Measurements from ENCODE around the gene ADM2.
"Not testable (repeated sequence)": the region's sequence is repeated elsewhere in the genome, so short reads cannot be mapped to it uniquely, and the experiment has no call there.

Gene ADM2

DNA sequence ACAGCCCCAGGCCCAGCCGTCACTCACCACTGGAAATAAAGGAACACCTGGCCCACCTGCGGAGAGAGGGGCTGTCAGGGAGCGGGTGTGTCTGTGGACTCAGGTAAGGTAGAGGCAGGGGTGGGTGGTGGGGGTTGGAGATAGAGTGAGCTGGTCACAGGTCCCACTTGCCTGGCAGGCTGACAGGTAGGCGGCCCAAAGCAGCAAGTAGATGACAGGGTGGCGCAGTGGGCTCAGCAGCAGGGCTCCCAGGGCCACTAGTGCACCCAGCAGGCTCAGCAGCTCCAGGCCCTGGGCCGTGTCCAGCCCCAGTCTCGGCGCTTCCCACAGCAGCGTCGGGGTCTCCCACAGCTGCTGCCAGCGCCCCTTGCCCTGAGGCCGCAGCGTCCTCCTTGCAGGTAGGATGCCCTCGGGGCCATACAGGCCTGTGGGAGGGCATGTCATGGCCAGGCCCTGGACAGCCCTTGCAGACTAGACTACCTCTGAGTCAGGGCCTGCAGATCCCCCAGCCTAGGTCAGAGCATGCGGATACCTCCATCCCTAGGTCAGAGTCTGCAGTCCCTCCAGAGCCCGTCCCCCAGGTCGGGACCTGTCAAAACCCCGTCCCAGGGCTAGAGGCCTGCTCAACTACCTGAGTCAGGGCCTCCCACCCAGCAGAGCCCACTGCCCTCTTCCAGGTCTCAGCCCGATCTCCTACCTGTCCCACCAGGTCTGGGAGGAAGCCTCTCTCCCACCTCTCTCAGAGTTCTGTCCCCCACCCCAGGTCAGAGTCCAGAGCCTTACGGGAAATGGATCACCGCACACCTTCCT lies 25.5 kb downstream of the ADM2 start:
- no peak for DNase-seq (ENCODE audit: low read depth in 2 of 2)

DNA sequence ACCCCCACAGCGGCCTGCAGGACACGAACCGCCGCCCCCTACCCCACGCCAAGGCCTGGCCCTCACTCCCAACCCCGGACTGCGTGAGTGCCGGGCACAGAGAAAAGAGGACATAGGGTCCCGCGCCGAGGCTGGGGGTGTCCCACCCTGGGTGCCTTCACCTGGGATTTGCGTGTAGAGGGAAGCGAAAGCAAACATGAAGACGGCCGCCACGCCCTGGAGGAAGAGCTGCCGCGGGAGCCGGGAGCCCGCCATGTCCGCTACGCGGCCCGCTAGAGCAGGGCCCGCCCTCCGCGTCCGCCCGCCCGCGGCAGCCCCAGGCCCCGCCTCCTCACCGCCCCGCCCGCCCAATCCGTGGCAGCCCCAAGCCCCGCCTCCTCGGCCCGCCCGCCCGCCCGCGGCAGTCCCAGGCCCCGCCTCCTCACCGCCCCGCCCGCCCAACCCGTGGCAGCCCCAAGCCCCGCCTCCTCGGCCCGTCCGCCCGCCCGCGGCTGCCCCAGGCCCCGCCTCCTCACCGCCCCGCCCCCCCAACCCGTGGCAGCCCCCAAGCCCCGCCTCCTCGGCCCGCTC lies 26.2 kb downstream of the ADM2 start, which contains the start of gene LMF2:
Gene LMF2 (minus strand): TSS at position 282 of the 570 bp plus-strand sequence. CDS start 27 bp downstream, at position 255.
- DNase-seq (ENCODE audit: low read depth in 2 of 2), result peak; percentile 93 to 94

DNA sequence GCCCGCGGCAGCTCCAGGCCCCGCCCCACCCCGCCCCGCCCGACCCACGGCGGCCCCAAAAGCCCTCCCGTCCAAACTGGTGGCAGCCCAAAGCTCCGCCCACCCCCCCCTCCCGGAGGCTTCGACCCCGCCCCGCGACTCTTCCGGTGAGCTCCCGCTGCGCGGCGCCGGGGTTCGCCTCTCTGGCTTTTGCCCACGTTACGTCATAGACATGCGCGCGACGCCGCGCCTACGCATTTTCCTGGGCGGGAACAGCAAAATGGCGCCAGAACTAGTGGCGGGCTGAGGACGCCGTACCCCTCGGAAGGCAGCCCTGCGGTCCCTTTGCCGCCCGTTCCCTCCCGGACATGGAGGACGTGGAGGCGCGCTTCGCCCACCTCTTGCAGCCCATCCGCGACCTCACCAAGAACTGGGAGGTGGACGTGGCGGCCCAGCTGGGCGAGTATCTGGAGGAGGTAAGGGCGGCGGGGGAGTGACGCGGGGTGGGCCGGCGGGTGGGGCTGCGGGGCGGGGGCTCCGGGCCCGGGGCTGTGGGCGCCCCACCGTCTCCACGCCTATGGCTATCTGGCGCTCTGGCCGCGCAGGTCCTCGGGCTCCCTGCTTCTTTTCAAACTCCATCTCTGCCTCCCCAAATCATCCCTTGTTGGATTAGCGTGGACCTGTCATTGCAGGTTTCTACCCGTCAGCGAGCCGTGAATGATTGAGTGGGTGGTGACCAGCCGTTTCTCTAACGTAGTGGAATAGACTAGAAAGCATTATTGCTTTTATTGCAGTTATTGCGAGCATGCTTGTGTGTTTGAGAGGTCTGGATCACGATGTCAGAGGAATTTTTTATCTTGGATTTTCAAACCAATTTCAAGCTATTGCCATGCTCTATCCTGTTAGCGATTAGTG lies 26.9 kb downstream of the ADM2 start, which contains the start of gene NCAPH2:
Gene NCAPH2 (plus strand): TSS at position 234 of the 894 bp plus-strand sequence. CDS start 114 bp downstream, at position 348.
- peak in 1 of 2 donors; percentile 97 for DNase-seq (ENCODE audit: low read depth in 2 of 2)

- no peak for DNase-seq (ENCODE audit: low read depth in 2 of 2)
Observed at GRCh38 chr22:50508897-50509296, 27.6 kb downstream of the ADM2 start.

- DNase-seq (ENCODE audit: low read depth in 2 of 2), result no peak
Observed at GRCh38 chr22:50513175-50513574, 31.8 kb downstream of the ADM2 start.

DNA sequence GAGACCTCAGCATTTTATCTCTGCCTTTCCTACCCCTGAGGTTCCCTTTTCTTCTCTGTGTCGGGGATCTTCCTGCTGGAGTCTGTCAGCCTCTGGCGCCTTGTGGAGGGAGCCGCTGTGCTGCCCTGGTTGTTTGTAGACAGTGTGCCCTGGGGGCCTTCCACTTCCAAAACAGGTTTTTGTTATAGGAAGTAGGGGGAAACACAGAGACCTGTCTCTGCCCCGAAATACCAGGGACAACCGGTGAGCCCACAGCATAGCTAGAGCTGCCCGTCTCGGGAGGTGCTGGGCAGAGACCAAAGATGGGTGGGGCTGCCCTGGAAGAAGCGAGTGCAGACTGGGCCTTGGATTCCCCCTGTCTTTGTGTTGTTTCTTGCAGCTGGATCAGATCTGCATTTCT lies 34.7 kb downstream of the ADM2 start:
- no peak for DNase-seq (ENCODE audit: low read depth in 2 of 2)

GRCh38 chr22:50516891-50517290 lies 35.5 kb downstream of the ADM2 start:
- no peak for DNase-seq (ENCODE audit: low read depth in 2 of 2)

DNA sequence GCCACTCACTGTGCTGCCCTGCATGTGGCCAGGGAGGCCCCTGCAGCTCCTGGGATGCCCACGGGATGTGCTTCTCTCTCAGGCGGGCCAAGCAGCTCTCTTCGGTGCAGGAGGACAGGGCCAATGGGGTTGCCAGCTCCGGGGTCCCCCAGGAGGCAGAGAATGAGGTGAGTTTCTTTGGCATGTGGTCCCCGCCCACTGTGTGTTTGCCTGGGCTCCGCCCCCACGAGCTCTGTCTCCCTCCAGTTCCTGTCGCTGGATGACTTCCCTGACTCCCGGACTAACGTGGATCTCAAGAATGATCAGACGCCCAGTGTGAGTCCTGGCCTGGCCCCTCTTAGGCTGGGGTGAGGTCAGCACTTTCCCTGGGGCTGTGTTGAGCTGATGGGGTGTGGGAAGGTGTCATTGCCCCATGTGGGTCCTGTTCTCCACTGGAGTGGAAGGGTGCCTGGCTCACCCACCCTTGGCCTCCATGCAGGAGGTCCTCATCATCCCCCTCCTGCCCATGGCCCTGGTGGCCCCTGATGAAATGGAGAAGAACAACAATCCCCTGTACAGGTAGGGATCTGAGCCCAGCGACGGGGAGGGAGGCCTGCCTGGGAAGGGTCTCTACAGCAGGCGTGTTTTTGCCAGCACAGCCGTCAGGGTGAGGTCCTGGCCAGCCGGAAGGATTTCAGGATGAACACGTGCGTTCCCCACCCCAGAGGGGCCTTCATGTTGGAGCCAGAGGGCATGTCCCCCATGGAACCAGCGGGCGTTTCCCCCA lies 36.3 kb downstream of the ADM2 start:
- no peak for DNase-seq (ENCODE audit: low read depth in 2 of 2)

DNA sequence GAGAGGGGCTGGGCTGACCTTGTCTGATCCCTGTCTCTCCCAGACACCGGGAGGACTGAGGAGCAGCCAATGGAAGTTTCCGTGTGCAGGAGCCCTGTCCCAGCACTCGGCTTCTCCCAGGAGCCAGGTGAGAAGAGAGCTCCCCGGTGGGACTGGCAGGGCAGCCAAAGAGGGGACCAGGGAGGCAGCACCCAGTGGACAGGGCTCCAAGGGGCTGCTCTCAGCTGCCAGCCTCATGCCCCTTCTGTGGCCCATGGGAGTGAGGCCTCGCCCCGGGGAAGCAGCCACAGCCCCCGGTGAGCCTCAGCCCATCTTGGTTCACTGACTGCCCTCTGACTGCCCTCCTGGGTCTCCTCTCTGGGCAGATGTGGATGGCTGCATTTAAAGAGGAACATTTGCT lies 37.3 kb downstream of the ADM2 start:
- no peak for DNase-seq (ENCODE audit: low read depth in 2 of 2)

DNA sequence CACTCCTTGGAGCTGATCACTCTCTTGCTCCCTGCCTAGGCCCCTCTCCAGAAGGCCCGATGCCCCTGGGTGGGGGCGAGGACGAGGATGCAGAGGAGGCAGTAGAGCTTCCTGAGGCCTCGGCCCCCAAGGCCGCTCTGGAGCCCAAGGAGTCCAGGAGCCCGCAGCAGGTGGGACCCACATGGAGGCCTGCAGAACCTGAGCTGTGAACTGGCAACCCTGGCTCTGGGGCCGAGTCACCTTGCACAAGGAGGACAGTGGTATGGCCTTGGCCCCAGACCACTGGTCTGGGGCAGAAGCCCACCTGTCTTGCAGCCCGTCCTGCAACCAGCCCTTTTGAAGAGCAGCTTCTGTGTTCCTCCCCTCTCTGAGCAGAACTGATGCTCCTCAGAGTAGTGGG lies 37.8 kb downstream of the ADM2 start:
- DNase-seq (ENCODE audit: low read depth in 2 of 2), result no peak

DNA sequence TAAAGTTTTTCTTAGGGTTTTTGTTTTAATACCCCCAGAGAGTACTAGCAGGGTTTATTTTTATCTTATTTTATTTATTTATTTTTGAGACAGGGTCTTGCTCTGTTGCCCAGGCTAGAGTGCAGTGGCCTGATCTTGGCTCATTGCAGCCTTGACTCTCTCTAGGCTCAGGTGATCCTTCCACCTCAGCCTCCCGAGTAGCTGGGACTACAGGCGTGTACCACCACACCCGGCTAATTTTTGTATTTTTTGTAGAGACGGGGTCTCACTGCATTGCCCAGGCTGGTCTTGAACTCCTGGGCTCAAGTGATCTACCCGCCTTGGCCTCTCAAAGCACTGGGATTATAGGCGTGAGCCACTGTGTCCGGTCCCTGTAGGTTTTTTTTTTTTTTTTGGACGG lies 38.8 kb downstream of the ADM2 start:
- DNase-seq (ENCODE audit: low read depth in 2 of 2), result not testable (repeated sequence)

DNA sequence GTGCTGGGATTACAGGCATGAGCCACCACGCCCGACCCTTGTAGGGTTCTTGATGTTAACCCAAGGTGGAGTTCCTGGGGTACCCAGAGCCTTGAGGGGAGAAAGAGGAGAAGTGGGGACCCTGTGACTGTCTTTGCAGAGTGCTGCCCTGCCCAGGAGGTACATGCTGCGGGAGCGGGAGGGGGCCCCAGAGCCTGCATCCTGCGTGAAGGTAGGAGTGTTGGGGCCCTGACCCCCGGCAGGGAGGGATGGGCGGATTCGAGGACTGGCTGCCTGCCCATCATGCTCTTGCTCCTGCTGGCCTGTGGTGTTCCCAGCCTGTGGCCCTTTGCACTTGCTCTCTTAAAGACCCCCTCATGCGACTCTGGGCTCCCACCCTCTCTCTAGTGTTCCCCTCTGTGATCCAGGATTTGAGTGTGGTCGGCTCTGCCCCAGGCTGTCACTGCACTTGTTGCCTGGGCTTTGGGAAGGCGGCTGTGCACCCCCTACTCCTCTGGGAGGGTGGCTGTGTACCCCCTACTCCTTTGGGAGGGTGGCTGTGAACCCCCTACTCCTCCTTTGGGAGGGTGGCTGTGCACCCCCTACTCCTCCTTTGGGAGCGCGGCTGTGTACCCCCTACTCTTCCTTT lies 39.6 kb downstream of the ADM2 start:
- no peak for DNase-seq (ENCODE audit: low read depth in 2 of 2)

DNA sequence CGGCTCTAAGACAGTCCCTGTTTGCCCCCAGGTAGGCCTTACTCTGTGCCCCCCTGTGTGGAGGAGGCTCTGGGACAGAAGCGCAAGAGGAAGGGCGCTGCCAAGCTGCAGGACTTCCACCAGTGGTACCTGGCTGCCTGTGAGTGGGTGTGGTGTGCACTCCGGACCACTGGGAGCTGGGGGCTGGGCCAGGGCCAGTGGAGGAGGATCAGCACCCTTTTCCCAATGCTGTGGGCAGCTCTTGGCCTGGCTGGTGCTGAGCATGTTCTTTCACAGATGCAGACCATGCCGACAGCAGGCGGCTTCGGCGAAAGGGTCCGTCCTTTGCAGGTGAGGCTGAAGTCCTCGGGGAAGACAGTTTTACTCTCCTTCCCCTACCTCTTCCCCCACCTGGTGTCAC lies 40.4 kb downstream of the ADM2 start:
- DNase-seq (ENCODE audit: low read depth in 2 of 2), result no peak

DNA sequence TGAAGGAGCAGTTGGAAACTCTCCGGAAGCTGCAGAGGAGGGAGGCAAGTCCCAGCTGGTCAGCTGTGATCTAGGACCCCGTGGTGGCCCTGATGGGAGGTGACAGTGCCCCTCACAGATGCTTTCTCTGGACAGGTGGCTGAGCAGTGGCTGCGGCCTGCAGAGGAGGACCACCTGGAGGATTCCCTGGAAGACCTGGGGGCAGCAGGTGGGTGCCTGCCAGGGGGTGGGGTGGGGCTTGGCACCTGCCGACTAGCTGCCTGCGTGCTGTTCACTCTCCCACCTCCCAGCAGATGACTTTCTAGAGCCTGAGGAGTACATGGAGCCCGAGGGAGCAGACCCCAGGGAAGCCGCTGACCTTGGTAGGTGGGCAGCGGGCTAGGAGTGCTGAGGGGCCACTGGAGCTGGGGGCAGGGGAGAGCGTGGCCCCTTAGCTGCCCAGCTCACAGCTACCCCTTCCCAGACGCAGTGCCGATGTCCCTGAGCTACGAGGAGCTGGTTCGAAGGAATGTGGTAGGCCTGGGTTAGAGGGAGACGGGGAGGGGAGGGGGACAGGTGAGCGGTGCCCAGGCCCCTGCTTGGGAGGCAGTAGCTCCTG lies 41.0 kb downstream of the ADM2 start:
- no peak for DNase-seq (ENCODE audit: low read depth in 2 of 2)

- no peak for DNase-seq (ENCODE audit: low read depth in 2 of 2)
Observed at GRCh38 chr22:50522806-50523438, 41.6 kb downstream of the ADM2 start.

GRCh38 chr22:50523458-50523805 lies 42.1 kb downstream of the ADM2 start:
- no peak for DNase-seq (ENCODE audit: low read depth in 2 of 2)

DNA sequence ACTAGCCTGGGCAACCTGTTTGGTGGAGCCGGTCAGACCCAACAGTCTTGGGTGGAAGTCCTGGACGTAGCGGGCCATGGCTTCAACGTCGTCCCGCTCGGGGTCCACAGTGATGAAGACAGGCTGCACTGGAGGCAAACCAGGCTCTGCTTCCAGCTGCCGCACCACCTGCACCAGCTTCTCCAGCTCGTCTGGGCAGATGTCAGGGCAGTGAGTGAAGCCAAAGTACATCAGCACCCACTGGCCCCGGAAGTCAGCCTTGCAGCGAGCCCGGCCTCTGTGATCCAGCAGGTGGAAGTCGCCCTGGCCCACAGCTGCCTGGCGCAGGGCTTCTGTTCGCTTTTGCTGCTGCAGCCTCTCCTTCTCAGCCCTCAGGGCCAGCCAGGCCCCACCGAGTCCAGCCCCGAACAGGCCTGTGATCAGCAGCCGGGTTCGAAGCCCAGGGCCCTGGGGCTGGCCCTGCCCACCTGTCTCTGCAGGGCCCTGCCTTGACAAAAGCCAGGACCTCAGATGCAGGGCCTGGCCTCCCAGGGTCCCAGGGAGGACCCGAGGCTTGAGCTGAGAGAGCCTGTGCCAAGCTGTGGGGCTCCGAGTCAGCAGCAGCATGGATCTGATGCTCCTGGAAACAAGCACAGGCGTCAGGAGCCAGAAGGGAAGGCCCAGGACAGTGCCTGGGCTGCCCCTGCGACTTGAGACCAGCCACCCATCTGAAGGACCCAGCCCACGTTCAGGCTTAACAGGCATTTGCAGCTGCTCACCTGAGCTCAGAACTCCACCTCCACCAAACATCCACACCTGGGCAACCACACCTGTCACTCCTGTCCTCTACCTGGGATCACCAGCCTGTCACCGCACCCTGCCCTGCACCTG lies 42.7 kb downstream of the ADM2 start:
- DNase-seq (ENCODE audit: low read depth in 2 of 2), result no peak

DNA sequence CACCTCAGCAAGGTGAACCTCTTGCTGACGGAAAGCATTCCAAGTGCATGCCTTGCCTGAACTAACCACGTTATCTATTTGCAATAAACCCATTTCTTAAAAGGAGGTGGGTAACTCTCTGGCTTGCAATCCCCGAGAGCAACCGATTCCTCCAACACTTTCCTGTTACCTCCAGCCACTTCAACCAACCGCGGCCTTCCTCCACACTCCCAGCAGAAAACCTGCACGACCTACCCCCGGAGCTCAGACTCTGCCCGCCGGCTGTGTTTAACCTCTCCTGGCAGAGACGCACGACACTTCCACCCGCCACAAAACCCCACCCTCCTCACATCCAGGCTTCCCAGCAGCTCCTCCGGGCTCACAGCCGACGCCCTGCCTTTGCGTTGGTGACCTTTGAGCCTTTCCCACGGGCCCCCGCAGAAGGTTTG lies 43.3 kb downstream of the ADM2 start:
- no peak for DNase-seq (ENCODE audit: low read depth in 2 of 2)
